ENCODE data around the gene ZBED2.

ZBED2 gene

GRCh38 chr3:111592936-111593335, 2.2 kb downstream of the ZBED2 start:
- Histone ChIP-seq H3K4me1 (no peaks in the 10 kb centered on the region), H3K36me3 (ENCODE audit: control insufficient read depth, insufficient read depth, low read length) (peaks cover 3% of the 10 kb centered on the region), H3K4me2 (ENCODE audit: low read length) (no peak overlapping the region), H3K4me3 (ENCODE audit: low read depth, low read length) (no peak overlapping the region), H3K9me3 (ENCODE audit: control insufficient read depth, low read length) (no peaks in the 10 kb centered on the region), H3K27ac (no peak overlapping the region), H3K9ac (no peak overlapping the region), H2AFZ (no peak overlapping the region), H3K27me3 (ENCODE audit: control insufficient read depth, insufficient read depth, low read length) (no peaks in the 10 kb centered on the region), H3K79me2 (no peaks in the 10 kb centered on the region)
- no peak for TF ChIP-seq CTCF (IDR thresholded peaks at IDR 0.05)

GRCh38 chr3:111592143-111592542, 3.0 kb downstream of the ZBED2 start:
- H3K27me3 ChIP-seq (ENCODE audit: control insufficient read depth, insufficient read depth, low read length) = no peaks in the 10 kb centered on the region
- H3K79me2 ChIP-seq = no peaks in the 10 kb centered on the region
- H3K27ac ChIP-seq = no peak overlapping the region
- H3K4me3 ChIP-seq (ENCODE audit: low read depth, low read length) = no peak overlapping the region
- peaks cover 3% of the 10 kb centered on the region for H3K36me3 ChIP-seq (ENCODE audit: control insufficient read depth, insufficient read depth, low read length)
- H3K4me2 ChIP-seq (ENCODE audit: low read length) = no peak overlapping the region
- no peak overlapping the region for H3K9ac ChIP-seq
- no peak overlapping the region for H2AFZ ChIP-seq
- TF ChIP-seq CTCF (IDR thresholded peaks at IDR 0.05) = no peak
- no peaks in the 10 kb centered on the region for H3K9me3 ChIP-seq (ENCODE audit: control insufficient read depth, low read length)
- no peaks in the 10 kb centered on the region for H3K4me1 ChIP-seq

GRCh38 chr3:111591555-111591954, 3.6 kb downstream of the ZBED2 start:
- no peak overlapping the region for H3K9ac ChIP-seq
- no peaks in the 10 kb centered on the region for H3K9me3 ChIP-seq (ENCODE audit: control insufficient read depth, low read length)
- H2AFZ ChIP-seq = no peak overlapping the region
- H3K27ac ChIP-seq = no peak overlapping the region
- H3K4me2 ChIP-seq (ENCODE audit: low read length) = no peak overlapping the region
- no peaks in the 10 kb centered on the region for H3K4me1 ChIP-seq
- no peaks in the 10 kb centered on the region for H3K79me2 ChIP-seq
- no peak overlapping the region for H3K4me3 ChIP-seq (ENCODE audit: low read depth, low read length)
- H3K27me3 ChIP-seq (ENCODE audit: control insufficient read depth, insufficient read depth, low read length) = no peaks in the 10 kb centered on the region
- peaks cover 3% of the 10 kb centered on the region for H3K36me3 ChIP-seq (ENCODE audit: control insufficient read depth, insufficient read depth, low read length)
- no peak for TF ChIP-seq CTCF (IDR thresholded peaks at IDR 0.05)

- H3K79me2 ChIP-seq = no peaks in the 10 kb centered on the region
- H3K27ac ChIP-seq = no peak overlapping the region
- peaks cover 3% of the 10 kb centered on the region for H3K36me3 ChIP-seq (ENCODE audit: control insufficient read depth, insufficient read depth, low read length)
- TF ChIP-seq CTCF (IDR thresholded peaks at IDR 0.05) = no peak
- no peak overlapping the region for H3K4me2 ChIP-seq (ENCODE audit: low read length)
- H3K9me3 ChIP-seq (ENCODE audit: control insufficient read depth, low read length) = no peaks in the 10 kb centered on the region
- H3K27me3 ChIP-seq (ENCODE audit: control insufficient read depth, insufficient read depth, low read length) = no peaks in the 10 kb centered on the region
- no peaks in the 10 kb centered on the region for H3K4me1 ChIP-seq
- no peak overlapping the region for H3K4me3 ChIP-seq (ENCODE audit: low read depth, low read length)
- no peak overlapping the region for H3K9ac ChIP-seq
- H2AFZ ChIP-seq = no peak overlapping the region
These were observed 5.0 kb downstream of the ZBED2 start for GRCh38 chr3:111590143-111590491.

- Histone ChIP-seq H3K36me3 (ENCODE audit: control insufficient read depth, insufficient read depth, low read length) (peaks cover 3% of the 10 kb centered on the region), H3K4me2 (ENCODE audit: low read length) (no peak overlapping the region), H3K4me3 (ENCODE audit: low read depth, low read length) (no peak overlapping the region), H3K4me1 (no peaks in the 10 kb centered on the region), H3K9me3 (ENCODE audit: control insufficient read depth, low read length) (no peaks in the 10 kb centered on the region), H3K27ac (no peak overlapping the region), H3K9ac (no peak overlapping the region), H3K27me3 (ENCODE audit: control insufficient read depth, insufficient read depth, low read length) (no peaks in the 10 kb centered on the region), H2AFZ (no peak overlapping the region), H3K79me2 (no peaks in the 10 kb centered on the region)
- no peak for TF ChIP-seq CTCF (IDR thresholded peaks at IDR 0.05)
These were observed 5.6 kb downstream of the ZBED2 start for GRCh38 chr3:111589303-111590142.
